Neural cell (in vitro differentiated cells): ENCODE measurements around the gene HOMER2. TPM values are rescaled to one million over a fixed set of nuclear protein-coding genes. Genes with fewer than 3 reads are reported as not detected.

Experiments
- H2AFZ ChIP-seq: fragments of 200-600, 300-800 bp; sonication (generic), shearing (Covaris generic); 2 replicates; pipeline ENCODE4 v1.6.0; 2014; ENCODE audit warnings: low read depth, mild to moderate bottlenecking, antibody characterized with exemption, low read length, moderate library complexity
- H3F3A ChIP-seq: fragments of 200-600 bp; shearing (Covaris generic); 2 replicates; pipeline ENCODE4 v1.6.1; 2016; ENCODE audit warnings: mild to moderate bottlenecking, moderate library complexity, mixed read lengths, antibody characterized with exemption, low read length; ENCODE audit not compliant: insufficient read depth, poor library complexity, severe bottlenecking
- H3K27ac ChIP-seq: fragments of 200-600, 300-800 bp; sonication (generic), shearing (Covaris generic); 2 replicates; pipeline ENCODE4 v1.5.1; 2014; ENCODE audit warnings: mild to moderate bottlenecking, low read length, moderate library complexity
- H3K27me3 ChIP-seq: fragments of 300-800, 200-600 bp; sonication (generic), shearing (Covaris generic); 2 replicates; pipeline ENCODE4 v1.6.0; 2014; ENCODE audit warnings: mild to moderate bottlenecking, low read depth, low read length, moderate library complexity; ENCODE audit not compliant: insufficient read depth
- H3K36me3 ChIP-seq: fragments of 300-800, 200-600 bp; sonication (generic), shearing (Covaris generic); 2 replicates; pipeline ENCODE4 v1.5.1; 2014; ENCODE audit warnings: mild to moderate bottlenecking, antibody characterized with exemption, low read length, moderate library complexity; ENCODE audit not compliant: insufficient read depth
- H3K4me2 ChIP-seq: fragments of 300-800, 200-600 bp; sonication (generic), shearing (Covaris generic); 2 replicates; pipeline ENCODE4 v1.6.0; 2014; ENCODE audit warnings: mild to moderate bottlenecking, low read length
- H3K4me3 ChIP-seq: fragments of 300-800, 200-600 bp; sonication (generic), shearing (Covaris generic); 2 replicates; pipeline ENCODE4 v1.5.1; 2014; ENCODE audit warnings: mild to moderate bottlenecking, low read length, moderate library complexity
- H3K79me2 ChIP-seq: fragments of 200-600 bp; shearing (Covaris generic); replicated peaks from 2 replicates; pipeline ENCODE4 v1.6.0; 2014; ENCODE audit warnings: mild to moderate bottlenecking, low read length, moderate library complexity; ENCODE audit not compliant: insufficient read depth
- H3K9ac ChIP-seq: fragments of 300-800, 200-600 bp; sonication (generic), shearing (Covaris generic); 2 replicates; pipeline ENCODE4 v1.6.1; 2016; ENCODE audit warnings: mild to moderate bottlenecking, low read length, mixed read lengths
- H3K9me2 ChIP-seq: fragments of 200-600 bp; shearing (Covaris generic); 2 replicates; pipeline ENCODE4 v1.6.1; 2016; ENCODE audit warnings: mild to moderate bottlenecking, low read length, mixed read lengths; ENCODE audit not compliant: insufficient read depth
- H3K9me3 ChIP-seq: fragments of 200-600, 300-800 bp; sonication (generic), shearing (Covaris generic); 2 replicates; pipeline ENCODE4 v1.6.1; 2016; ENCODE audit warnings: mild to moderate bottlenecking, mixed run types, low read length, moderate library complexity, mixed read lengths
- H4K20me1 ChIP-seq: fragments of 200-600 bp; shearing (Covaris generic); 2 replicates; pipeline ENCODE4 v1.6.1; 2016; ENCODE audit warnings: mild to moderate bottlenecking, mixed run types; ENCODE audit not compliant: insufficient read depth
- CTCF ChIP-seq: fragments of 450-650 bp; IDR thresholded peaks from 2 replicates; pipeline ENCODE4 v1.5.1; 2014; ENCODE audit warnings: antibody characterized with exemption, mild to moderate bottlenecking, moderate library complexity; ENCODE audit not compliant: poor library complexity, severe bottlenecking
- EP300 ChIP-seq: fragments of 450-650 bp; conservative IDR thresholded peaks from 2 replicates; pipeline ENCODE4 v1.6.1; 2014; ENCODE audit warnings: antibody characterized with exemption, mild to moderate bottlenecking, moderate library complexity; ENCODE audit not compliant: poor library complexity, severe bottlenecking
- EZH2 ChIP-seq: fragments of 200-600, 300-800 bp; shearing (Covaris generic), sonication (generic); IDR thresholded peaks from 2 replicates; pipeline ENCODE4 v1.6.1; 2014; ENCODE audit warnings: antibody characterized with exemption, low read length, borderline replicate concordance, mild to moderate bottlenecking; ENCODE audit not compliant: insufficient read depth, poor library complexity, severe bottlenecking
- MXI1 ChIP-seq: fragments of 450-650 bp; conservative IDR thresholded peaks from 2 replicates; pipeline ENCODE4 v1.6.1; 2014; ENCODE audit warnings: antibody characterized with exemption, mild to moderate bottlenecking; ENCODE audit not compliant: poor library complexity, severe bottlenecking
- POLR2AphosphoS5 ChIP-seq: IDR thresholded peaks from 2 replicates; pipeline ENCODE4 v1.6.1; 2012
- RAD21 ChIP-seq: fragments of 450-650 bp; conservative IDR thresholded peaks from 2 replicates; pipeline ENCODE4 v1.6.1; 2014; ENCODE audit warnings: antibody characterized with exemption, mild to moderate bottlenecking, moderate library complexity
- REST ChIP-seq: IDR thresholded peaks from 2 replicates; pipeline ENCODE4 v1.6.1; 2012; ENCODE audit warnings: borderline replicate concordance
- SMC3 ChIP-seq: fragments of 450-650 bp; conservative IDR thresholded peaks from 2 replicates; pipeline ENCODE4 v1.6.1; 2014; ENCODE audit warnings: antibody characterized with exemption, mild to moderate bottlenecking, moderate library complexity; ENCODE audit not compliant: poor library complexity
- TAF1 ChIP-seq: IDR thresholded peaks from 2 replicates; pipeline ENCODE4 v1.6.1; 2012; ENCODE audit warnings: low read depth
- polyA plus RNA-seq: library from polyadenylated mRNA; depleted of rRNA; stranded (reverse); fragments of >200 nt; gene quantifications from 2 replicates; pipeline ENCODE4 v1.2.3, GENCODE V29; 2014

The HOMER2 gene
- polyA plus RNA-seq, 1 donor from 2014 or later: 21.7 TPM

GRCh38 chr15:82922737-82923136 is 29.8 kb downstream of the HOMER2 start:
- Histone ChIP-seq H3K27me3 (no peaks in the 10 kb centered on the region), H3F3A (no peaks in the 10 kb centered on the region), H4K20me1 (no peaks in the 10 kb centered on the region), H3K9me3 (no peaks in the 10 kb centered on the region), H3K9me2 (no peaks in the 10 kb centered on the region), H3K9ac (no peak overlapping the region), H3K36me3 (no peaks in the 10 kb centered on the region), H3K79me2 (no peaks in the 10 kb centered on the region), H3K4me2 (no peak overlapping the region), H3K27ac (no peak overlapping the region), H2AFZ (no peak overlapping the region), H3K4me3 (no peak overlapping the region)
- TF ChIP-seq SMC3 (no peak), EP300 (no peak), TAF1 (no peak), RAD21 (no peak), EZH2 (no peak), MXI1 (no peak), CTCF (no peak), REST (no peak), POLR2AphosphoS5 (no peak)

- H4K20me1 ChIP-seq: no peaks in the 10 kb centered on the region
- H3K9me3 ChIP-seq: no peaks in the 10 kb centered on the region
Measured at GRCh38 chr15:82921939-82922338, 30.6 kb downstream of the HOMER2 start.

More at GRCh38 chr15:82921939-82922338, 30.6 kb downstream of the HOMER2 start:
- Histone ChIP-seq H3K27ac (no peak overlapping the region), H3K4me2 (no peak overlapping the region), H3K9ac (no peak overlapping the region), H3K9me2 (no peaks in the 10 kb centered on the region), H3K36me3 (no peaks in the 10 kb centered on the region), H2AFZ (no peak overlapping the region), H3F3A (no peaks in the 10 kb centered on the region), H3K27me3 (no peaks in the 10 kb centered on the region), H3K79me2 (no peaks in the 10 kb centered on the region), H3K4me3 (no peak overlapping the region)
- TF ChIP-seq REST: no peak
- no peak for TF ChIP-seq RAD21
- no peak for TF ChIP-seq TAF1
- no peak for TF ChIP-seq EZH2
- no peak for TF ChIP-seq SMC3
- TF ChIP-seq POLR2AphosphoS5: no peak
- TF ChIP-seq CTCF: no peak
